ENCODE results near the gene ADAM12.

ADAM12 gene

GRCh38 chr10:126083009-126083408, 305.3 kb downstream of the ADAM12 start:
- no peak for DNase-seq (ENCODE audit: low read depth in 2 of 2)

- no peak for DNase-seq (ENCODE audit: low read depth in 2 of 2)
These were observed 306.3 kb downstream of the ADAM12 start for GRCh38 chr10:126081841-126082466.

- DNase-seq (ENCODE audit: low read depth in 2 of 2): no peak
These were observed 307.3 kb downstream of the ADAM12 start for GRCh38 chr10:126080879-126081411.

- no peak for DNase-seq (ENCODE audit: low read depth in 2 of 2)
These were observed 307.9 kb downstream of the ADAM12 start for GRCh38 chr10:126080291-126080825.

- no peak for DNase-seq (ENCODE audit: low read depth in 2 of 2)
These were observed 313.3 kb downstream of the ADAM12 start for GRCh38 chr10:126075009-126075408.

GRCh38 chr10:126074291-126074690, 314.0 kb downstream of the ADAM12 start:
- DNase-seq (ENCODE audit: low read depth in 2 of 2): no peak

- DNase-seq (ENCODE audit: low read depth in 2 of 2): no peak
These were observed 314.7 kb downstream of the ADAM12 start for GRCh38 chr10:126073606-126074005.

- DNase-seq (ENCODE audit: low read depth in 2 of 2): no peak
These were observed 315.7 kb downstream of the ADAM12 start for GRCh38 chr10:126072622-126073021.

DNA sequence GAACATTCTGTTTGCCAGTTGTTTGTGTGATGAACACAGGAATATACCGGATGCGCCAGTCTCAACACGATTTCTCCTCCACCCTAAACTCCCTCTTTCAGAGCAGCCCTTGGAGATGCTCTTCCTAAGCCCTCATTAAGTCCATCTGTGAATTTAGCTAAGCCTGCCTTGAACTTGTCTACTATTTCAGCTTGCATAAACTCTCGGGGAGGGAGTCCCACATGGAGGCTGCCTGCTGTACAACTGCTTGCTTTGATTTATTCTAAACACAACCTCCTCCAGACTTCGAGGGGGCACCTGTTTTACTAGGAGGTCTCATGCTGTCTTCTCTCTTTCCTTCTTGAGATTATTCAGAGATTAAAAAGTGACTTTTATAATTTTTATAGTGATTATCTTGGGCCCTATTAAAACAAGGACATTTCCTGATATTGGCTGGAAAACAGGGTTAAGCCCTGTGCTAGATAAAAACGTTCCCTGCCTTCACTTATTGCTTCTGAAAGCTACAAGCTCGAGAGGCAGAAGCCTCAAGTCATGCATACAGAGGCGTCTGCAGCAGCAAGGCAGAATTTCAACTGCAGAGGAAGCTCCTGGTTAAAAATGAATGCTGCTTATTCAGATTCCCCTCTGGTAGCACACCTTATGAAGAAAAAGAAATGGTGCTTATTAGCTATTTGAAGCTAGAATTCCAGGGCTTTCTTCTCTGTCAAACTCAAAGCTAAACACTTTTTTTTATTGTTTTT, 317.6 kb downstream of the ADAM12 start:
- DNase-seq (ENCODE audit: low read depth in 2 of 2): no peak

GRCh38 chr10:126068322-126068721, 320.0 kb downstream of the ADAM12 start:
- DNase-seq (ENCODE audit: low read depth in 2 of 2): no peak

DNA sequence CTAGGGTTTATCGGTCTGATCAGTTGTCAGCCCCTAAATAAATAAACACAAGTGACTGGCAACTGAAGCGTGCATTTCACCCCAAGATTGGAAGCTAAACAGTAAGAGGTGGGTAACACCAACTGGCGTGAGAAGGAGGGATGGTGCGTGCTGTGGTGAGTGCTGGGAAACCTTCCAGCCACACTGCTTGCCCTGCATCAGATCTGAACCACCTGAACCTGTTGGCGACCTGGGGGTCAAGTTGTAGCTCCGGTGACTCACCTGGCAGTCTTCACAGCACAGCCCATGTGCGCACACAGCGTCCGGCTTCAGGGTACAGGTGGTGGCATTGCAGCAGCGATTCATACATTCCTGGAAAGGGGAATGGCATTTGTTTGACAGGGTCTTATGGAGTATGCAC, 321.8 kb downstream of the ADAM12 start:
- no peak for DNase-seq (ENCODE audit: low read depth in 2 of 2)

- no peak for DNase-seq (ENCODE audit: low read depth in 2 of 2)
These were observed 322.4 kb downstream of the ADAM12 start for GRCh38 chr10:126065751-126066377.

- DNase-seq (ENCODE audit: low read depth in 2 of 2): no peak
These were observed 323.8 kb downstream of the ADAM12 start for GRCh38 chr10:126064512-126064911.

- DNase-seq (ENCODE audit: low read depth in 2 of 2): no peak
These were observed 324.9 kb downstream of the ADAM12 start for GRCh38 chr10:126063353-126063791.

- DNase-seq (ENCODE audit: low read depth in 2 of 2): no peak
These were observed 325.9 kb downstream of the ADAM12 start for GRCh38 chr10:126062131-126063032.

DNA sequence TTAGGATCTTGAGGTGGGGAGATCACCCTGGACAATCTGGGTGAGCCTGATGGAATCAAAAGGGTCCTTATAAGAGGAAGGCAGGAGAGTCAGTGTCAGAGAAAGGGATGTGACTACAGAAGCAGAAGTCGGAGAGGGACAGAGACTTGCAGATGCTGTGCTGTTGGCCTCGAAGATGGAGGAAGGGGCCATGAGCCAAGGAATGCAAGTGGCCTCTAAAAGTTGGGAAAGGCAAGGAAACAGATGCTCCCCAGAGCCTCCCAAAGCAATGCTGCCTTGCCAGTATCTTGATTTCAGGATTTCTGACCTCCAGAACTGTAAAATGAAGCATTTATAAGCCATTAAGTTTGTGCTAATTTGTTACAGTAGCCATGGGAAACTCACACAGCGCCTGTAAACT, 326.8 kb downstream of the ADAM12 start:
- DNase-seq (ENCODE audit: low read depth in 2 of 2): no peak

DNA sequence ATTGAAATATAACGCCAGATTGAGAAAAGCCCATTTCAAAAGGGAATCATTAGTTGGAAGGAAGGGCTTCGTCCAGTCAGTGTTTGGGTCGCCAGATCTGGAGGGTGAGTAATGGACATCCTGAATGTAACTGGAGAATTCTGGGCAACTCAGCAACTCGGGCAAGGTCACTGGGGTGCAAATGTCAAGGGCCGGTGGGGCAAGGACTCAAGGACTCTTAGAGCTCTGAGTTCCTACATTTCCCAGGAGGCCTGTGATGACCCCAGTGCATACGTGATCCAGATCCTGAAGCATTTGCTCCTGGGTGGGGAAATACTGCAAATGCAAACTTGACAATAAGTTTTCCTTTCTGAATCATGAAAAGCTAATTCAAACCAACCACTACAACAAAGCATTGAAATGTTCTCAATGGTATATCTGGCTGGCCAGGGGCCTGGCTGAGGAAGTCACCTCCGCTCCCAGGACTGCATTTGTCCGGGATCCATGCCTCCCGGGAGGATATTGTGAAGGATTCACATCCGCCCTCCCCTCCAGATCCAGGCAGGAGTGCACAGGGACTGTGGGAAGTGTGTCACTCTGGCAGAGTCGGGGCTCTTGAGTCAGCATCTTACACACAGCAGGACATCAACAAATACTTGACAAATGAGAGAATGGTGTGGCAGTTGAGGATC, 327.9 kb downstream of the ADAM12 start:
- no peak for DNase-seq (ENCODE audit: low read depth in 2 of 2)

GRCh38 chr10:126059076-126059826, 329.0 kb downstream of the ADAM12 start:
- no peak for DNase-seq (ENCODE audit: low read depth in 2 of 2)

DNA sequence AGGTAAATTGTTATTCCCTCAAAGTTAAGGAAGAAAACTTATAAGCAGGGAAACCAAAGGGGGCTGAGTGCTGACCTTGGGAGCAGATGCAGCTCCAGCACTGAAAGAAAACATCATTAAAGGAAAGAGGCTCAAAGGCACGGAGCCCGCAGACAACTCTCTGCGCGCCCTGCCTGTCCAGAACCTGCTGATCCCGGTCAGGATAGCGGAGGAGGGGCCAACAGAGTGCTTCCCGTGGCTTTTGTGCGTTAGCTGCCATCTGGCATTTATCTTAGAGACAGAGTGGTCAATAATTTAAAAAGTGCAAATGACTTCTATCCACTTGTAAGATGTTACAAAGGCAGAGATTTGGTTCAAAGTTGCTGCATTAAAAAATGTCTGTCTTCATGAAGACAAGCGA, 329.8 kb downstream of the ADAM12 start:
- no peak for DNase-seq (ENCODE audit: low read depth in 2 of 2)

DNA sequence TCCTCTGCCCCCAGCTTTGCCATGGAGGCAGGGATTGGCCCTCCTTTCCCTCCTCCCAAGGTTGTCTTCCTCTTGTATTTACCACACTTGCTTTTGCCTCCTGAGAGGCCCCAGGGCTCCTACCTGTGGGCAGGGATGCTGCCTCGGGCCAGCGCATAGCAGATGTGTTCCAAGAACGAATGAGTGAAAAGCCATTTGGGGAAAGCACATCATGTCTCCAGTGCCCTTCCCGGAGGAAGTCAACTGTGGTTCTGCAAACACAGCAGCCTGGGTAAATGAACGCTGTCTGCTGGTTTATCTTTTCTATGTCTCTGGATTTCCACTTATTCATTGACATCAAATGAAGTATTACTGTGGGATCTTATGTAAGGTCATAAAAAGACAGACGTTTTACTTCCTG, 330.2 kb downstream of the ADAM12 start:
- DNase-seq (ENCODE audit: low read depth in 2 of 2): no peak
